H1 (cell line): ENCODE results near the gene RAET1G. TPM values are rescaled to one million over a fixed set of nuclear protein-coding genes. Genes with fewer than 3 reads are reported as not detected.

Experiments
- CTCF ChIA-PET: fragments of 300-600 bp; sonication (Branson Sonifier 250); formaldehyde crosslinking; loops from one replicate; lab custom pipeline; 2021; ENCODE audit not compliant: partially characterized antibody; lab: Charles Lee
- POLR2A ChIA-PET: fragments of 300-600 bp; sonication (Branson Sonifier 250); formaldehyde crosslinking; loops from one replicate; lab custom pipeline; 2021; ENCODE audit warnings: inconsistent platforms; ENCODE audit not compliant: partially characterized antibody; lab: Charles Lee
- DNase-seq, 2 experiments: peaks; one replicate each; pipeline versions ENCODE4 v3.0.0 to v3.0.0-alpha.2; 2010 to 2022; ENCODE audit warnings: low spot score in 2 of 2, low read depth in 1 of 2, mixed read lengths in 1 of 2
- FAIRE-seq: peaks from 2 replicates; lab custom pipeline; 2011; peaks lifted over from hg19 to GRCh38; lab: Jason Lieb, UNC
- H2AFZ ChIP-seq: 2 replicates; pipeline ENCODE4 v1.8.1; 2012; ENCODE audit warnings: low read length, inconsistent platforms
- H2AK5ac ChIP-seq: 2 replicates; pipeline ENCODE4 v1.6.1; 2013; ENCODE audit warnings: low read depth, low read length
- H2BK120ac ChIP-seq: replicated peaks from 2 replicates; pipeline ENCODE3; 2013; ENCODE audit warnings: low read depth, low read length, inconsistent platforms
- H2BK12ac ChIP-seq: 2 replicates; pipeline ENCODE4 v1.6.1; 2013; ENCODE audit warnings: low read depth, low read length
- H2BK15ac ChIP-seq: 2 replicates; pipeline ENCODE4 v1.6.1; 2013; ENCODE audit warnings: low read length
- H2BK20ac ChIP-seq: 2 replicates; pipeline ENCODE4 v1.6.1; 2013; ENCODE audit warnings: low read length
- H2BK5ac ChIP-seq: 2 replicates; pipeline ENCODE4 v1.6.1; 2013; ENCODE audit warnings: low read depth, low read length
- H3K14ac ChIP-seq: 2 replicates; pipeline ENCODE4 v1.6.1; 2013; ENCODE audit warnings: inconsistent platforms; ENCODE audit not compliant: insufficient read length
- H3K18ac ChIP-seq: 2 replicates; pipeline ENCODE4 v1.6.1; 2013; ENCODE audit warnings: low read length; ENCODE audit errors: extremely low read depth
- H3K23ac ChIP-seq: 2 replicates; pipeline ENCODE4 v1.6.1; 2013; ENCODE audit warnings: inconsistent platforms; ENCODE audit not compliant: insufficient read length
- H3K23me2 ChIP-seq: 2 replicates; pipeline ENCODE4 v1.6.1; 2013; ENCODE audit warnings: low read depth, low read length
- H3K27ac ChIP-seq: 2 replicates; pipeline ENCODE4 v1.6.1; 2011; ENCODE audit warnings: low read depth, low read length, inconsistent platforms
- H3K27me3 ChIP-seq, 4 experiments: replicated peaks in 1 of 4; 1 replicate in 1 of 4; 2 replicates in 3 of 4; pipeline versions ENCODE4 v1.6.1 to v1.8.1; 2011 to 2013; ENCODE audit warnings: low read length in 3 of 4, mild to moderate bottlenecking in 3 of 4, inconsistent platforms in 2 of 4, mixed read lengths in 2 of 4, moderate library complexity in 1 of 4; ENCODE audit not compliant: control insufficient read depth in 3 of 4, insufficient read depth in 3 of 4; ENCODE audit errors: extremely low read depth in 1 of 4
- H3K36me3 ChIP-seq, 4 experiments: 2 replicates each; pipeline versions ENCODE4 v1.6.1 to v1.8.1; 2011 to 2013; ENCODE audit warnings: mild to moderate bottlenecking in 4 of 4, low read length in 3 of 4, moderate library complexity in 2 of 4, control low read depth in 1 of 4, inconsistent platforms in 1 of 4; ENCODE audit not compliant: insufficient read depth in 4 of 4, control insufficient read depth in 2 of 4
- H3K4ac ChIP-seq: replicated peaks from 2 replicates; pipeline ENCODE3; 2013; ENCODE audit warnings: low read length, low read depth, mixed read lengths, inconsistent platforms; ENCODE audit not compliant: insufficient read length
- H3K4me1 ChIP-seq, 4 experiments: replicated peaks in 1 of 4; 1 replicate in 1 of 4; 2 replicates in 3 of 4; pipeline versions ENCODE4 v1.6.1 to v1.8.1; 2011 to 2013; ENCODE audit warnings: low read length in 3 of 4, inconsistent platforms in 2 of 4, mixed read lengths in 1 of 4; ENCODE audit not compliant: insufficient read depth in 4 of 4, control insufficient read depth in 3 of 4
- H3K4me2 ChIP-seq, 2 experiments: 2 replicates each; pipeline versions ENCODE4 v1.6.1 to v1.8.1; 2011 to 2013; ENCODE audit warnings: low read depth in 2 of 2, low read length in 2 of 2, control low read depth in 1 of 2, inconsistent platforms in 1 of 2, mild to moderate bottlenecking in 1 of 2; ENCODE audit not compliant: insufficient read depth in 1 of 2
- H3K4me3 ChIP-seq, 4 experiments: fragments of 200-600, 300-600 bp in 1 of 4; sonication (generic), shearing (Covaris generic), sonication (Bioruptor Twin) in 1 of 4; 2 replicates each; pipeline versions ENCODE4 v1.5.1 to v1.8.1; 2011 to 2016; ENCODE audit warnings: low read length in 4 of 4, low read depth in 3 of 4, control low read depth in 2 of 4, inconsistent platforms in 2 of 4, mild to moderate bottlenecking in 2 of 4, mixed read lengths in 1 of 4, moderate library complexity in 1 of 4; ENCODE audit not compliant: insufficient read depth in 2 of 4; ENCODE audit errors: extremely low read depth in 1 of 4
- H3K56ac ChIP-seq: replicated peaks from 2 replicates; pipeline ENCODE3; 2013; ENCODE audit warnings: low read depth, mild to moderate bottlenecking, mixed read lengths, low read length, inconsistent platforms; ENCODE audit not compliant: insufficient read length
- H3K79me1 ChIP-seq: 2 replicates; pipeline ENCODE4 v1.6.1; 2013; ENCODE audit warnings: low read depth, low read length, control low read depth
- H3K79me2 ChIP-seq, 2 experiments: 2 replicates each; pipeline versions ENCODE4 v1.6.1 to v1.8.1; 2012 to 2013; ENCODE audit warnings: low read length in 2 of 2, mild to moderate bottlenecking in 2 of 2, inconsistent platforms in 1 of 2; ENCODE audit not compliant: insufficient read depth in 2 of 2, control insufficient read depth in 1 of 2
- H3K9ac ChIP-seq, 4 experiments: replicated peaks in 1 of 4; 1 replicate in 1 of 4; 2 replicates in 3 of 4; pipeline versions ENCODE4 v1.6.1 to v1.8.1; 2011 to 2013; ENCODE audit warnings: low read depth in 3 of 4, low read length in 3 of 4, control low read depth in 2 of 4, mild to moderate bottlenecking in 2 of 4, moderate library complexity in 2 of 4, inconsistent platforms in 1 of 4; ENCODE audit errors: extremely low read depth in 1 of 4
- H3K9me3 ChIP-seq, 2 experiments: 2 replicates each; pipeline versions ENCODE4 v1.6.1 to v1.8.1; 2012 to 2013; ENCODE audit warnings: mild to moderate bottlenecking in 2 of 2, moderate library complexity in 2 of 2, control low read depth in 1 of 2, inconsistent platforms in 1 of 2, low read depth in 1 of 2, low read length in 1 of 2, mixed read lengths in 1 of 2; ENCODE audit not compliant: insufficient read depth in 2 of 2
- H4K20me1 ChIP-seq, 2 experiments: replicated peaks in 1 of 2; 2 replicates each; pipeline versions ENCODE3 to v1.8.1; 2011 to 2013; ENCODE audit warnings: inconsistent platforms in 2 of 2, low read length in 2 of 2, mild to moderate bottlenecking in 1 of 2; ENCODE audit not compliant: insufficient read depth in 2 of 2, control insufficient read depth in 1 of 2
- H4K5ac ChIP-seq: 2 replicates; pipeline ENCODE4 v1.6.1; 2013; ENCODE audit warnings: low read length, low read depth, mixed read lengths, inconsistent platforms; ENCODE audit not compliant: insufficient read length
- H4K8ac ChIP-seq: 2 replicates; pipeline ENCODE4 v1.8.0; 2013; ENCODE audit warnings: mild to moderate bottlenecking, moderate library complexity, low read length, inconsistent platforms; ENCODE audit not compliant: insufficient read depth; ENCODE audit errors: extremely low read depth
- H4K91ac ChIP-seq: replicated peaks from 2 replicates; pipeline ENCODE3; 2013; ENCODE audit warnings: low read length, mixed read lengths, inconsistent platforms; ENCODE audit not compliant: insufficient read length
- CTCF ChIP-seq, 3 experiments: IDR thresholded peaks; 1 replicate in 2 of 3; 2 replicates in 1 of 3; pipeline versions ENCODE4 v1.5.1 to v1.6.1; 2011; ENCODE audit warnings: low read length in 3 of 3, mild to moderate bottlenecking in 3 of 3, inconsistent platforms in 2 of 3, low read depth in 1 of 3, moderate library complexity in 1 of 3; ENCODE audit not compliant: insufficient read depth in 1 of 3; ENCODE audit errors: control extremely low read depth in 1 of 3
- PHF8 ChIP-seq: fragments of 200-600 bp; sonication (generic); conservative IDR thresholded peaks from 2 replicates; pipeline ENCODE4 v1.7.1; 2012; ENCODE audit warnings: low read depth, mild to moderate bottlenecking, inconsistent platforms, low read length, moderate library complexity
- RAD21 ChIP-seq, 2 experiments: IDR thresholded peaks in 1 of 2; conservative IDR thresholded peaks in 1 of 2; 2 replicates each; pipeline ENCODE4 v1.6.1; 2011; ENCODE audit warnings: low read depth in 2 of 2, low read length in 2 of 2, improper control_type of control experiment in 1 of 2, inconsistent platforms in 1 of 2, mild to moderate bottlenecking in 1 of 2, moderate library complexity in 1 of 2
- WGBS, 2 experiments: shearing (Covaris generic) in 1 of 2; methylation state at CpG; one replicate each; pipeline versions ENCODE4 v1.1.6 to v1.1.7; 2013 to 2015; ENCODE audit warnings: low lambda C conversion rate in 2 of 2, mixed read lengths in 2 of 2, inconsistent platforms in 1 of 2, low coverage in 1 of 2, missing lambda C conversion rate in 1 of 2; ENCODE audit not compliant: insufficient replicate concordance in 2 of 2, insufficient coverage in 1 of 2, insufficient read length in 1 of 2; ENCODE audit errors: extremely low coverage in 1 of 2, missing lambda C conversion rate in 1 of 2; 5-methylcytosine and 5-hydroxymethylcytosine counted together
- polyA plus RNA-seq, 7 experiments: library from polyadenylated mRNA; depleted of rRNA in 3 of 7; stranded (reverse) in 5 of 7; unstranded in 2 of 7; fragments of >200 nt in 5 of 7; fragments of 200-250 nt in 2 of 7; gene quantifications; 1 replicate in 5 of 7; 2 replicates in 1 of 7; 4 replicates in 1 of 7; pipeline versions ENCODE4 v1.2.1 to v1.2.3, GENCODE V29; 2011 to 2013; ENCODE audit warnings: missing spikeins in 2 of 7, mixed read lengths in 2 of 7
- total RNA-seq: library from RNA; stranded (reverse); fragmentation: NEBNext Ultra II Directional; extraction: Animal tissue kit (Norgen Biotek cat#: 25700); gene quantifications from 2 replicates; pipeline ENCODE4 v1.2.1, GENCODE V29; 2021
- TF ChIP-seq, protein P1 (sequence below): IDR thresholded peaks from 2 replicates; pipeline ENCODE4 v1.6.1; 2012; ENCODE audit warnings: inconsistent platforms

Gene RAET1G
- total and polyA plus RNA-seq, 2 of the 8 experiments (the other 6 are each of a cell fraction or from before 2014, with no cell fraction given) = 0.08 TPM; not detected in 1

DNA sequence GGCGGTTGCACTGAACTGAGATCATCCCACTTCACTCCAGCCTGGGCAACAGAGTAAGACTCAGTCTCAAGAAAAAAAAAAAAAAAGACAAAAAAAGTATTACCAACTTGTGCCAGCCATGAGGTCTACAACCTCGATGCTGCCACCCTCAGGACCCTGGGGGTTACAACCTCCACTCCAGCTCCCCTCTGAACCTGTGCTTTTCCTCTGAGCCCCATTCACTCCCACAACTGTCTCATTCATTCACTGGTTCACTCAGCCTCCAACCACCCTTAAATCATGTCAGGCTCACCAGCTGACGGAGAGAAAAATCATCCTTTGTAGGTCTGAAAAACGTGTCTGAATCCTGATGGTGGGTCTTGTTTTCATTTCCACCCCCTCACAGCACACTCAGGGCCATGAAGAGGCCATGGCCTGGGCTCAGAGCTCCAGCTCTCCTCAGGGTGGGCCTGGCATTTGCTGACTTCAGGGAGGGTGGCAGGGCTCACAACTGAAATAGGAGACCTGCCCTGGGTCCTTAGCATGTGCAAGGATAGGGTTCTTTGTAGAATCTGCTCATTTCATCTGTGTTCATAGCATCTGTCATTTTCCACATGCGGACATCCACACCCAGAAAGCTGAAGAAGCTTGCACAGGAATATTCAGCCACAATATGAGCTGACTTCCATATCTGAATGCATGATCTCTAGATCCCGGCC, 39.0 kb upstream of the RAET1G start:
- Histone ChIP-seq H2BK12ac (no peak overlapping the region), H2AK5ac (no peak overlapping the region), H4K91ac (no peak overlapping the region), H3K79me2 (no peaks in the 10 kb centered on the region), H3K36me3 (no peaks in the 10 kb centered on the region), H3K4me2 (no peak overlapping the region), H3K27me3 (peaks cover 38 to 80% (median 64%) of the 10 kb centered on the region in 4 experiments), H2BK120ac (no peak overlapping the region), H2BK5ac (no peak overlapping the region), H3K18ac (no peak overlapping the region), H3K4me3 (no peak overlapping the region), H3K9ac (no peak overlapping the region), H3K79me1 (no peaks in the 10 kb centered on the region), H3K14ac (no peak overlapping the region), H2AFZ (no peak overlapping the region), H3K23ac (no peak overlapping the region), H4K8ac (no peak overlapping the region), H3K56ac (no peak overlapping the region), H3K27ac (no peak overlapping the region), H3K23me2 (peaks cover 9% of the 10 kb centered on the region; the same call in 1 of the 2 replicates), H3K4me1 (peaks cover 0 to 20% (median 17%) of the 10 kb centered on the region in 4 experiments; a peak in 5 of 7 replicates), H2BK15ac (no peak overlapping the region), H3K9me3 (no peaks in the 10 kb centered on the region), H3K4ac (no peak overlapping the region), H4K20me1 (peaks cover 5 to 7% of the 10 kb centered on the region in 2 experiments), H4K5ac (no peak overlapping the region), H2BK20ac (no peak overlapping the region)
- ChIA-PET CTCF (interaction anchor here (0.7 to 2.3 kb wide), 18 partner anchors 8 to 933 kb away, joined by 3 to 11 read pairs (median 4); no protein-coding TSS in a partner anchor), POLR2A (no interaction called here)
- FAIRE-seq = no peak
- TF ChIP-seq, protein P1, sequence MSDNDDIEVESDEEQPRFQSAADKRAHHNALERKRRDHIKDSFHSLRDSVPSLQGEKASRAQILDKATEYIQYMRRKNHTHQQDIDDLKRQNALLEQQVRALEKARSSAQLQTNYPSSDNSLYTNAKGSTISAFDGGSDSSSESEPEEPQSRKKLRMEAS = peak; percentile 41; the same call in 1 of the 2 replicates
- no peak for TF ChIP-seq PHF8
- TF ChIP-seq RAD21 (IDR thresholded peaks at IDR 0.05 in 1 of 2, conservative IDR thresholded peaks at IDR 0.05 in 1 of 2; ENCODE audit: low read depth in 2 of 2, low read length in 2 of 2) = peak; percentile 39 to 49; a peak in 3 of 4 replicates
- TF ChIP-seq CTCF (IDR thresholded peaks at IDR 0.05; ENCODE audit: control extremely low read depth in 1 of 3, insufficient read depth in 1 of 3, low read depth in 1 of 3, low read length in 3 of 3) = peak in 2 of 3 experiments; percentile 59 to 65; a peak in 3 of 4 replicates
- DNase-seq = peak in 1 of 2 experiments; percentile 66
- WGBS, 2 experiments = 54% methylated on average over 6 of the region's 6 CpGs; no CpG with 5 or more reads in 1 of the 2 experiments
